HepG2 (cell line): ENCODE data around the gene WDFY1. TPM values are rescaled to one million over a fixed set of nuclear protein-coding genes. Genes with fewer than 3 reads are reported as not detected.

Experiments
- FOXP1 ChIP-seq, 2 experiments: fragments of 450-650 bp in 1 of 2; IDR thresholded peaks; 2 replicates each; pipeline ENCODE4 v1.6.1; 2017 to 2018; ENCODE audit warnings: antibody characterized with exemption in 1 of 2
- GATAD2A ChIP-seq: IDR thresholded peaks from 2 replicates; pipeline ENCODE4 v1.6.1; 2016
- HDAC1 ChIP-seq: sonication (generic); formaldehyde crosslinking; IDR thresholded peaks from 2 replicates; pipeline ENCODE4 v1.5.1; 2020; ENCODE audit warnings: mild to moderate bottlenecking, missing genetic modification reagents
- MAZ ChIP-seq, 2 experiments: sonication (generic) in 1 of 2; formaldehyde crosslinking in 1 of 2; IDR thresholded peaks; 2 replicates each; pipeline versions ENCODE4 v1.5.0 to v1.6.1; 2012 to 2020; ENCODE audit warnings: low read depth in 2 of 2, mild to moderate bottlenecking in 2 of 2, borderline replicate concordance in 1 of 2, improper control_type of control experiment in 1 of 2, low read length in 1 of 2, missing genetic modification reagents in 1 of 2, moderate library complexity in 1 of 2
- MEIS1 ChIP-seq: sonication (generic); formaldehyde crosslinking; IDR thresholded peaks from 2 replicates; pipeline ENCODE4 v1.9.0; 2021; ENCODE audit warnings: mild to moderate bottlenecking, missing genetic modification reagents, moderate library complexity, borderline replicate concordance
- PPARG ChIP-seq: conservative IDR thresholded peaks from 2 replicates; pipeline ENCODE4 v1.6.1; 2016; ENCODE audit warnings: missing biosample characterization, missing genetic modification reagents
- PRDM15 ChIP-seq: sonication (generic); formaldehyde crosslinking; IDR thresholded peaks from 2 replicates; pipeline ENCODE4 v1.4.0; 2020; ENCODE audit warnings: missing genetic modification reagents
- SMARCE1 ChIP-seq: fragments of 450-650 bp; IDR thresholded peaks from 2 replicates; pipeline ENCODE4 v1.6.1; 2017; ENCODE audit warnings: borderline replicate concordance
- TAF15 ChIP-seq: fragments of 200-400 bp; formaldehyde crosslinking; IDR thresholded peaks from one replicate; pipeline ENCODE4 v1.6.1; 2018; ENCODE audit warnings: mild to moderate bottlenecking, low read depth, low read length; ENCODE audit not compliant: poor library complexity, severe bottlenecking
- USF2 ChIP-seq, 2 experiments: sonication (generic) in 1 of 2; formaldehyde crosslinking in 1 of 2; IDR thresholded peaks; 2 replicates each; pipeline versions ENCODE4 v1.5.1 to v1.6.1; 2011 to 2020; ENCODE audit warnings: borderline replicate concordance in 1 of 2, low read depth in 1 of 2, low read length in 1 of 2, mild to moderate bottlenecking in 1 of 2, missing genetic modification reagents in 1 of 2, moderate library complexity in 1 of 2
- ZBTB44 ChIP-seq: sonication (generic); formaldehyde crosslinking; IDR thresholded peaks from 2 replicates; pipeline ENCODE4 v1.4.0; 2020; ENCODE audit warnings: missing genetic modification reagents
- ZFP90 ChIP-seq: sonication (generic); formaldehyde crosslinking; IDR thresholded peaks from 2 replicates; pipeline ENCODE4 v1.8.0; 2022; ENCODE audit warnings: missing genetic modification reagents, mild to moderate bottlenecking, inconsistent platforms, borderline replicate concordance
- ZMAT5 ChIP-seq: sonication (generic); formaldehyde crosslinking; IDR thresholded peaks from 2 replicates; pipeline ENCODE4 v1.5.0; 2020; ENCODE audit warnings: mild to moderate bottlenecking, low read depth, missing genetic modification reagents, borderline replicate concordance
- ZNF124 ChIP-seq: sonication (generic); formaldehyde crosslinking; IDR thresholded peaks from 2 replicates; pipeline ENCODE4 v1.4.0; 2020; ENCODE audit warnings: missing genetic modification reagents
- ZNF224 ChIP-seq: sonication (generic); formaldehyde crosslinking; IDR thresholded peaks from 2 replicates; pipeline ENCODE4 v1.5.0; 2020; ENCODE audit warnings: mild to moderate bottlenecking, missing genetic modification reagents
- ZNF430 ChIP-seq: sonication (generic); formaldehyde crosslinking; IDR thresholded peaks from 2 replicates; pipeline ENCODE4 v1.9.0; 2021; ENCODE audit warnings: mild to moderate bottlenecking, missing genetic modification reagents
- ZNF878 ChIP-seq: sonication (generic); formaldehyde crosslinking; IDR thresholded peaks from 2 replicates; pipeline ENCODE4 v1.8.1; 2023; ENCODE audit warnings: mild to moderate bottlenecking, missing genetic modification reagents, moderate library complexity
- polyA plus RNA-seq, 8 experiments: library from polyadenylated mRNA; depleted of rRNA in 3 of 8; stranded (reverse) in 7 of 8; unstranded in 1 of 8; fragments of >200 nt; fragmentation: Illumina TruSeq in 4 of 8; extraction: Trizol in 4 of 8; gene quantifications; 2 replicates each; pipeline versions ENCODE4 v1.2.1 to v1.2.3, GENCODE V29; 2011 to 2016; ENCODE audit warnings: low read depth in 4 of 8, missing spikeins in 1 of 8, mixed read lengths in 1 of 8; ENCODE audit not compliant: insufficient read depth in 1 of 8
- total RNA-seq, 5 experiments: library from RNA; depleted of rRNA; stranded (reverse); fragments of >200 nt; fragmentation: Illumina TruSeq; extraction: Trizol; gene quantifications; 2 replicates each; pipeline ENCODE4 v1.2.3, GENCODE V29; 2016; ENCODE audit warnings: low read depth in 1 of 5
- TF ChIP-seq, protein P1 (sequence below): sonication (generic); formaldehyde crosslinking; IDR thresholded peaks from 2 replicates; pipeline ENCODE4 v1.4.0; 2020; ENCODE audit warnings: missing genetic modification reagents; ENCODE audit errors: not compliant biosample characterization

Gene WDFY1
- total and polyA plus RNA-seq, 2 of the 13 experiments (the other 11 are each of a cell fraction or from before 2014, with no cell fraction given): 77.0 to 78.4 TPM

DNA sequence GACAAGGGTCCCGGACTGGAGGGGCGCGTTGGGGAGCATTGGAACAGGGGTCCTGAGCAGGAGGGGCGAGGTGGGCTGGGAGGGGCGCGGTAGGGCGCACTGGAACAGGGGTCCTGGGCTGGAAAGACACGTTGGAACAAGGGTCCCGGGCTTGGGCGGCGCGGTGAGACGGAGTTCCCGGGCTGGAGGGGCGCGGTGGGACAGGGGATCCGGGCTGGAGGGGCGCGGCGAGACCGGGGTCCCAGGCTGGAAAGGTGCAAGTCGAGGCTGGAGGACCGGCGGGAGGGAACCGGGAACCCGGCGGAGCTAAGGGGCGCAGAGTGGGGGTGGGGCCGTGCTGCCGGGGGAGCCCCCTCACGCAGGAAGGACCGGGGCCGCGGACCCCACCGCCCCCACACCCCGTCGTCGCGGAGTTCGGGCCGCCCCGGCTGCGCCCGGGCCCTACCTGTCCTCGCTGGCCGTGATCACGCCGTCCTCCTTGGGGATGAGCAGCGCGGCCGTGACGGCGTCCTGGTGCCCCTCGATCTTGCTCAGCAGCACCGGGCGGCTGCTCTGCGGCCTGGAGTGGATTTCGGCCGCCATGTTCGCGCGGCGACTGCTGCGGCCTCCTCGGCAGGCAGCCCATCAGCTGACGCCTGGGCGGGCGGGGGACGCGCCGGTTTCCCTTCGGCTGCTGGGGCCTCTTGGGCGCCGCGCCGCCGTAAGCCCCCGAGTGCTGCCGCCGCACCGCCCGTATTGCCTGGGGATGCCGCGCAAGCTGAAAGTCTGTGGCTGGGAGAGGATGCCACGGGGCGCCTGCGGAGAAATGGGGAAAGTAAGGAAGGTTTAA, at the start of gene WDFY1 (continued):
- peak; percentile 96 for TF ChIP-seq ZFP90
- TF ChIP-seq SMARCE1: no peak
- TF ChIP-seq PPARG (CRISPR knock-in tag): peak; percentile 83
- TF ChIP-seq ZNF124 (CRISPR knock-in tag): peak; percentile 95
- TF ChIP-seq ZNF430: peak; percentile 98
- no peak for TF ChIP-seq ZMAT5 (CRISPR knock-in tag)
- peak; percentile 52; the same call in 1 of the 2 replicates for TF ChIP-seq GATAD2A (CRISPR knock-in tag)
- TF ChIP-seq TAF15: peak; percentile 45
- peak; percentile 94 for TF ChIP-seq ZNF878 (CRISPR knock-in tag)
- peak; percentile 94; the same call in 1 of the 2 replicates for TF ChIP-seq ZBTB44 (CRISPR knock-in tag)
- TF ChIP-seq ZNF224: peak; percentile 81; the same call in 1 of the 2 replicates
- peak; percentile 95 for TF ChIP-seq HDAC1 (CRISPR knock-in tag)
- TF ChIP-seq MEIS1 (CRISPR knock-in tag): peak; percentile 7; the same call in 1 of the 2 replicates
- peak; percentile 90 for TF ChIP-seq PRDM15
- TF ChIP-seq, protein P1, sequence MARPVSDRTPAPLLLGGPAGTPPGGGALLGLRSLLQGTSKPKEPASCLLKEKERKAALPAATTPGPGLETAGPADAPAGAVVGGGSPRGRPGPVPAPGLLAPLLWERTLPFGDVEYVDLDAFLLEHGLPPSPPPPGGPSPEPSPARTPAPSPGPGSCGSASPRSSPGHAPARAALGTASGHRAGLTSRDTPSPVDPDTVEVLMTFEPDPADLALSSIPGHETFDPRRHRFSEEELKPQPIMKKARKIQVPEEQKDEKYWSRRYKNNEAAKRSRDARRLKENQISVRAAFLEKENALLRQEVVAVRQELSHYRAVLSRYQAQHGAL (CRISPR knock-in tag): peak; percentile 70
- TF ChIP-seq MAZ (IDR thresholded peaks at IDR 0.05; ENCODE audit: borderline replicate concordance, low read depth, low read length): peak; percentile 96
- TF ChIP-seq MAZ (CRISPR knock-in tag; IDR thresholded peaks at IDR 0.05; ENCODE audit: low read depth): peak; percentile 99
- TF ChIP-seq FOXP1 (IDR thresholded peaks at IDR 0.05): no peak
- TF ChIP-seq FOXP1 (CRISPR knock-in tag; IDR thresholded peaks at IDR 0.05): peak; percentile 53
- TF ChIP-seq USF2 (IDR thresholded peaks at IDR 0.05; ENCODE audit: low read depth, low read length): no peak
- TF ChIP-seq USF2 (CRISPR knock-in tag; IDR thresholded peaks at IDR 0.05; ENCODE audit: borderline replicate concordance): peak; percentile 69
